Fibroblast of peridontal ligament (primary cell): ENCODE measurements around the gene RMND5B.
A peak's percentile ranks its signal among the peaks of the same experiment; 100 is the strongest.
"Not testable (repeated sequence)": the region's sequence is repeated elsewhere in the genome, so short reads cannot be mapped to it uniquely, and the experiment has no call there.

Source experiments
- DNase-seq: peaks from one replicate; pipeline ENCODE4 v3.0.0-alpha.2; 2010; ENCODE audit errors: extremely low read depth

Gene RMND5B

GRCh38 chr5:178130576-178131445 lies at the start of gene RMND5B:
Gene RMND5B (plus strand): TSS chr5:178131014. CDS start chr5:178138120, 7,106 bp downstream.
- DNase-seq: peak; percentile 61

- no peak for DNase-seq
These were observed 49.1 kb upstream of the RMND5B start for GRCh38 chr5:178081571-178082243.

- peak; percentile 47 for DNase-seq
These were observed 46.9 kb upstream of the RMND5B start for GRCh38 chr5:178083922-178084321.

GRCh38 chr5:178085316-178085715 lies 45.5 kb upstream of the RMND5B start:
- no peak for DNase-seq

GRCh38 chr5:178086266-178086665 lies 44.5 kb upstream of the RMND5B start:
- no peak for DNase-seq

- DNase-seq: not testable (repeated sequence)
These were observed 43.6 kb upstream of the RMND5B start for GRCh38 chr5:178087199-178087598.

- no peak for DNase-seq
These were observed 40.0 kb upstream of the RMND5B start for GRCh38 chr5:178090856-178091255.

- no peak for DNase-seq
These were observed 37.7 kb upstream of the RMND5B start for GRCh38 chr5:178093134-178093533.

- no peak for DNase-seq
These were observed 36.5 kb upstream of the RMND5B start for GRCh38 chr5:178094345-178094744.

- DNase-seq: no peak
These were observed 32.1 kb upstream of the RMND5B start for GRCh38 chr5:178098685-178099084.

GRCh38 chr5:178103612-178104011 lies 27.2 kb upstream of the RMND5B start:
- no peak for DNase-seq

- no peak for DNase-seq
These were observed 26.3 kb upstream of the RMND5B start for GRCh38 chr5:178104492-178104891.

GRCh38 chr5:178106086-178106485 lies 24.7 kb upstream of the RMND5B start:
- DNase-seq: no peak

GRCh38 chr5:178106556-178107239 lies 24.1 kb upstream of the RMND5B start:
- no peak for DNase-seq

- no peak for DNase-seq
These were observed 23.0 kb upstream of the RMND5B start for GRCh38 chr5:178107756-178108310.

- no peak for DNase-seq
These were observed 22.4 kb upstream of the RMND5B start for GRCh38 chr5:178108446-178108845.

- no peak for DNase-seq
These were observed 21.8 kb upstream of the RMND5B start for GRCh38 chr5:178108966-178109365.

- DNase-seq: no peak
These were observed 20.3 kb upstream of the RMND5B start for GRCh38 chr5:178110511-178110910.

GRCh38 chr5:178111925-178112324 lies 18.9 kb upstream of the RMND5B start:
- peak; percentile 81 for DNase-seq

- DNase-seq: no peak
These were observed 18.3 kb upstream of the RMND5B start for GRCh38 chr5:178112545-178112944.

- no peak for DNase-seq
These were observed 17.6 kb upstream of the RMND5B start, which contains the start of gene N4BP3 for GRCh38 chr5:178113141-178113787. Gene N4BP3 (plus strand): TSS chr5:178113532. CDS start chr5:178119584, 6,052 bp downstream.
